ENCODE measurements around the gene ARL2BP. TPM values are rescaled to one million over a fixed set of nuclear protein-coding genes. Genes with fewer than 3 reads are reported as not detected.
A peak's percentile ranks its signal among the peaks of the same experiment; 100 is the strongest.

Gene ARL2BP
- total and polyA plus RNA-seq, 2 of the 13 experiments (the other 11 are each of a cell fraction or from before 2014, with no cell fraction given): 64.3 to 67.6 TPM

DNA sequence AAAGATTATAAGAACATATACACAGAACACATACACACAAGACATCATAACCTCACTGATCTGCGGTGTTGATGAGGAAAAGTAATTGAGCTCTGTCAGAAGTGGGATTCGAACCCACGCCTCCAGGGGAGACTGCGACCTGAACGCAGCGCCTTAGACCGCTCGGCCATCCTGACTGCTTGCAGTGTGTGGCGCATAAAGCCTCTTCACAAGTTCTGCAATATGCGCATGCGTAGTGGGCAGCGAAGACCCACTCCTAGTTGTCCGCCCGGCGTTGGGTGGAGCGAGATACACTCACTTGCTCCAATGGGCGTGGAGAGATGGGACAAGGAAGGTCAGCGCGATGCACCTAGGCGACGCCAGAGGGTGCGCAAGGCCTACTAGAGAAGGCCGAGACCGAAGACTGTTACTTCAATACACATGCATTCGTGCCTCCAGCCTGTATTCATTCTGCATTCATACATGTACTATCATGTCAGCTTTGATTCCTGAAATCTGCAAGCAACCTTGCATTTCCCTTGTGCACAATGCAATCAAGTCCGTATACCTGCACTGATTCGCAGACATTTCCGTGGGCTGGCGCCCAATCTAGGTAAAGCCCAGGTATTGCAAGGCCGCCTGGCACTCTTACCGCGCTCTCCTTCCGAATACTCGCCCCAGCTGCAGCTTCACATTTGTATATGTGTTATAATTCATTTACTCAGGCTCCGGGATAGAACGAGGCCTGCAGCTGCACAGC lies 55.5 kb downstream of the ARL2BP start (continued):
- no peak for TF ChIP-seq BCLAF1 (IDR thresholded peaks at IDR 0.05)
- TF ChIP-seq GATA4 (IDR thresholded peaks at IDR 0.05; ENCODE audit: borderline replicate concordance, low read depth): no peak
- no peak for TF ChIP-seq RARA (CRISPR knock-in tag; IDR thresholded peaks at IDR 0.05)
- TF ChIP-seq ZNF282 (IDR thresholded peaks at IDR 0.05; ENCODE audit: partially characterized antibody): no peak
- TF ChIP-seq ZMYM2 (CRISPR knock-in tag; IDR thresholded peaks at IDR 0.05): no peak
- no peak for TF ChIP-seq ISX (CRISPR knock-in tag; conservative IDR thresholded peaks at IDR 0.05)
- peak; percentile 88 for TF ChIP-seq FOXA3 (CRISPR knock-in tag; IDR thresholded peaks at IDR 0.05)
- TF ChIP-seq KMT2B (CRISPR knock-in tag; IDR thresholded peaks at IDR 0.05): peak; percentile 80; the same call in 1 of the 2 replicates
- TF ChIP-seq ZFYVE20 (CRISPR knock-in tag; IDR thresholded peaks at IDR 0.05; ENCODE audit: borderline replicate concordance, low read depth): no peak
- no peak for TF ChIP-seq ZNF367 (CRISPR knock-in tag; IDR thresholded peaks at IDR 0.05; ENCODE audit: borderline replicate concordance)
- TF ChIP-seq SNRNP70 (IDR thresholded peaks at IDR 0.05; ENCODE audit: low read depth, low read length): no peak
- TF ChIP-seq, protein P1, sequence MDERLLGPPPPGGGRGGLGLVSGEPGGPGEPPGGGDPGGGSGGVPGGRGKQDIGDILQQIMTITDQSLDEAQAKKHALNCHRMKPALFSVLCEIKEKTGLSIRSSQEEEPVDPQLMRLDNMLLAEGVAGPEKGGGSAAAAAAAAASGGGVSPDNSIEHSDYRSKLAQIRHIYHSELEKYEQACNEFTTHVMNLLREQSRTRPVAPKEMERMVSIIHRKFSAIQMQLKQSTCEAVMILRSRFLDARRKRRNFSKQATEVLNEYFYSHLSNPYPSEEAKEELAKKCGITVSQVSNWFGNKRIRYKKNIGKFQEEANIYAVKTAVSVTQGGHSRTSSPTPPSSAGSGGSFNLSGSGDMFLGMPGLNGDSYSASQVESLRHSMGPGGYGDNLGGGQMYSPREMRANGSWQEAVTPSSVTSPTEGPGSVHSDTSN (CRISPR knock-in tag; IDR thresholded peaks at IDR 0.05): no peak
- no peak for TF ChIP-seq AKAP8 (CRISPR knock-in tag; IDR thresholded peaks at IDR 0.05)
- no peak for TF ChIP-seq SNAI1 (CRISPR knock-in tag; IDR thresholded peaks at IDR 0.05; ENCODE audit: borderline replicate concordance)
- TF ChIP-seq ZFP41 (CRISPR knock-in tag; IDR thresholded peaks at IDR 0.05; ENCODE audit: borderline replicate concordance): no peak
- no peak for TF ChIP-seq CEBPZ (IDR thresholded peaks at IDR 0.05; ENCODE audit: low read length)
- no peak for TF ChIP-seq NCOR1 (IDR thresholded peaks at IDR 0.05; ENCODE audit: borderline replicate concordance, low read length)
- TF ChIP-seq, protein P2, sequence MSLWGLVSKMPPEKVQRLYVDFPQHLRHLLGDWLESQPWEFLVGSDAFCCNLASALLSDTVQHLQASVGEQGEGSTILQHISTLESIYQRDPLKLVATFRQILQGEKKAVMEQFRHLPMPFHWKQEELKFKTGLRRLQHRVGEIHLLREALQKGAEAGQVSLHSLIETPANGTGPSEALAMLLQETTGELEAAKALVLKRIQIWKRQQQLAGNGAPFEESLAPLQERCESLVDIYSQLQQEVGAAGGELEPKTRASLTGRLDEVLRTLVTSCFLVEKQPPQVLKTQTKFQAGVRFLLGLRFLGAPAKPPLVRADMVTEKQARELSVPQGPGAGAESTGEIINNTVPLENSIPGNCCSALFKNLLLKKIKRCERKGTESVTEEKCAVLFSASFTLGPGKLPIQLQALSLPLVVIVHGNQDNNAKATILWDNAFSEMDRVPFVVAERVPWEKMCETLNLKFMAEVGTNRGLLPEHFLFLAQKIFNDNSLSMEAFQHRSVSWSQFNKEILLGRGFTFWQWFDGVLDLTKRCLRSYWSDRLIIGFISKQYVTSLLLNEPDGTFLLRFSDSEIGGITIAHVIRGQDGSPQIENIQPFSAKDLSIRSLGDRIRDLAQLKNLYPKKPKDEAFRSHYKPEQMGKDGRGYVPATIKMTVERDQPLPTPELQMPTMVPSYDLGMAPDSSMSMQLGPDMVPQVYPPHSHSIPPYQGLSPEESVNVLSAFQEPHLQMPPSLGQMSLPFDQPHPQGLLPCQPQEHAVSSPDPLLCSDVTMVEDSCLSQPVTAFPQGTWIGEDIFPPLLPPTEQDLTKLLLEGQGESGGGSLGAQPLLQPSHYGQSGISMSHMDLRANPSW (CRISPR knock-in tag; IDR thresholded peaks at IDR 0.05; ENCODE audit: borderline replicate concordance): peak; percentile 72; the same call in 1 of the 2 replicates
- TF ChIP-seq NFATC3 (CRISPR knock-in tag; IDR thresholded peaks at IDR 0.05): peak; percentile 66; the same call in 1 of the 2 replicates
- TF ChIP-seq ZBTB8A (CRISPR knock-in tag; IDR thresholded peaks at IDR 0.05; ENCODE audit: borderline replicate concordance, low read depth): peak; percentile 89; the same call in 1 of the 2 replicates
